ENCODE data around the gene ITM2C. TPM values are rescaled to one million over a fixed set of nuclear protein-coding genes. Genes with fewer than 3 reads are reported as not detected.

ITM2C gene
- total and polyA plus RNA-seq, 8 donors = 26.9 to 1,030 (median 47.2) TPM

- no peaks in the 10 kb centered on the region for H3K4me1 ChIP-seq
- whole genome bisulfite sequencing, 5 donors = 55 to 62% (median 60%) methylated on average over 2 of the region's 2 CpGs
- H3K27me3 ChIP-seq = peaks cover 0 to 26% (median 0%) of the 10 kb centered on the region in 3 donors
- no peaks in the 10 kb centered on the region for H3K36me3 ChIP-seq
- no peak for DNase-seq
- no peak for TF ChIP-seq POLR2AphosphoS5 (IDR thresholded peaks at IDR 0.05)
- no peak for TF ChIP-seq POLR2A (IDR thresholded peaks at IDR 0.05)
- intact Hi-C loops (cut with DNase I; ENCODE audit: low total_unique reads) = loop anchor here (10.0 kb wide), 1 partner anchor 75 kb away; no protein-coding TSS in a partner anchor
- no peaks in the 10 kb centered on the region for H3K9me3 ChIP-seq
- H3K27ac ChIP-seq = no peak overlapping the region
- no peak overlapping the region for H3K4me3 ChIP-seq
Measured at GRCh38 chr2:230919681-230920080, 54.9 kb downstream of the ITM2C start.

- no peak overlapping the region for H3K4me3 ChIP-seq
- H3K36me3 ChIP-seq = no peaks in the 10 kb centered on the region
- no peaks in the 10 kb centered on the region for H3K4me1 ChIP-seq
- 58 to 74% (median 69%) methylated on average over 2 of the region's 2 CpGs for WGBS, 5 donors
- intact Hi-C loops (cut with DNase I; ENCODE audit: low total_unique reads) = no loop called here
- TF ChIP-seq POLR2A (IDR thresholded peaks at IDR 0.05) = no peak
- no peak for TF ChIP-seq EP300 (IDR thresholded peaks at IDR 0.05)
- no peak for TF ChIP-seq POLR2AphosphoS5 (IDR thresholded peaks at IDR 0.05)
- no peak for TF ChIP-seq CTCF (IDR thresholded peaks at IDR 0.05)
- peak in 1 of 2 donors; percentile 2 for DNase-seq
- H3K27me3 ChIP-seq = peaks cover 0 to 26% (median 0%) of the 10 kb centered on the region in 3 donors
- no peak overlapping the region for H3K27ac ChIP-seq
- no peaks in the 10 kb centered on the region for H3K9me3 ChIP-seq
Measured at GRCh38 chr2:230920167-230920566, 55.4 kb downstream of the ITM2C start.

DNA sequence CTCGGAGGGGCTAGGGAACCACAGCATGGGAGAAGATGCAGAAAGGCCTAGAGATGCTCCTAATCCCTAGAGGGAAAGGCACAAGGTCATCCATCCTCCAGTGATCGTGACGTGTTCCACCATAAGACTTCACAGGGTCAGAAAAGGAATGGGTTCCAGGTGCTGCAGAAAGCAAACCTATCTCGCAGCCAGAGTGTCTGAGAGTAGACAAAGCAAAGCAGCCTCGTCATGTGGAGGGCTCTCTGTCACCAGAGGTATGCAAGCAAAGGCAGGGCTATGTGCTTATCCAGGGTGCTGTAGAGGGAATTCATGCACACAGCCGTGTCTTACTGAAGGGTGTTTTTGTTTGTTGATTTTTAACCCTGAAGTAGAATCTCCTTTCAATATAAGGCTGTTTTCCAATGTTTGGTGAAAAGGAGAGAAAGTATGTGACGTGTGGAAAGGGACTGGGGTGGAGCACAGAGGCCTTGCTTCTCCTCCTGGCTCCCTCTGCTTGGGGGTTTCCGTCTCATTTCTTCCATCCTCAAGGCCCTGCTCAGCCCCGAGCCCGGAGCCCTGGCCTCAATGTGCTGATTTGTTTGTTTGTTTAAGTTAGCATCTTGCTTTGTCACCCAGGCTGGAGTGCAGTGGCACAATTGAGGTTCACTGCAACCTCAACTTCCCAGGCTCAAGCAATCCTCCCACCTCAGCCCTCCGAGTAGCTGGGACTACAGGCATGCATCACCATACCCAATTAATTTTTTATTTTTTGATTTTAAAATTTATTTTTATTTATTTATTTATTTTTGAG, 57.3 kb downstream of the ITM2C start:
- 69 to 79% (median 72%) methylated on average over 11 of the region's 11 CpGs for WGBS, 5 donors
- no peak overlapping the region for H3K4me3 ChIP-seq
- no peak for TF ChIP-seq POLR2AphosphoS5 (IDR thresholded peaks at IDR 0.05)
- TF ChIP-seq CTCF (IDR thresholded peaks at IDR 0.05) = no peak
- no peak for TF ChIP-seq POLR2A (IDR thresholded peaks at IDR 0.05)
- TF ChIP-seq EP300 (IDR thresholded peaks at IDR 0.05) = no peak
- H3K4me1 ChIP-seq = no peaks in the 10 kb centered on the region
- peak in 1 of 2 donors; percentile 17 for DNase-seq
- H3K27me3 ChIP-seq = peaks cover 0 to 26% (median 0%) of the 10 kb centered on the region in 3 donors
- H3K9me3 ChIP-seq = no peaks in the 10 kb centered on the region
- H3K27ac ChIP-seq = no peak overlapping the region
- intact Hi-C loops (cut with DNase I; ENCODE audit: low total_unique reads) = no loop called here
- H3K36me3 ChIP-seq = no peaks in the 10 kb centered on the region

DNA sequence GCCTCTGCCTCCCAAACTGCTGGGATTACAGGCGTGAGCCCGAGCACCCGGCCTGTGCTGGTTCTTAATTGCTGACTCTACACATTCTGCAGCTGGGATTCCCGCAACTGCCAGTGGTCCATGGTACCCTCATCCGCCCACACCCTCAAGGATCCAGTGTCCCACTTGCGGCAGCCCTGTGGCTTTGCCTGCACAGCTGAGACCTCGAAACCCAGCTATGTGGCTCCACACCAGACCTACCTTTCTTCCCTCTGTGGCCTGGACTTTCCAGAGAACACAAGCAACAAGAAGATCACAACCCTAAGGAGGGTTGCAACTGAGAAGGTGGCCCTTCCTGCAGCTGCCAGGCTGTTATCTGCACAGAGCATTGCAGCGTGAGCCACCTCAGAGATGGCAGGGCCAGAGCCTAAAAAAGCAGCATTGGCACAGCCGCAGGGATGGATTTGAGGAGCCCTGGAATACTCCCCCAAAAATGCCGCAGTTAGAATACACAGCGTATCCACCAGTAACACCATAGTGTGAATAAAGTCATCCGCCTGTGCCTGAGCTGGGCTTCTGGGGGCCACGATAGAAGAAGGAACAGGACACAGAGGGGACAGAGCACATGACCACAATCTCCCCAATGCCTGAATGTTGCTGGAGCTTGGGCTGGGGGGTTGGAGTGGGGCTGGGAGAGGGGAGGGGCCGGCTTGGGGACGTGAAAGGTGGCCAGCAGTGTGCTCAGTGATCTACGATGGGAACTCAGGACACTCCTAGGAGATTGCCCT, 58.4 kb downstream of the ITM2C start:
- no peak overlapping the region for H3K4me3 ChIP-seq
- peaks cover 0 to 26% (median 0%) of the 10 kb centered on the region in 3 donors for H3K27me3 ChIP-seq
- intact Hi-C loops (cut with DNase I; ENCODE audit: low total_unique reads) = no loop called here
- TF ChIP-seq POLR2AphosphoS5 (IDR thresholded peaks at IDR 0.05) (no peak), POLR2A (IDR thresholded peaks at IDR 0.05) (no peak), CTCF (IDR thresholded peaks at IDR 0.05) (no peak), EP300 (IDR thresholded peaks at IDR 0.05) (no peak)
- 83 to 88% (median 86%) methylated on average over 16 of the region's 16 CpGs for WGBS, 5 donors
- no peaks in the 10 kb centered on the region for H3K9me3 ChIP-seq
- no peak overlapping the region for H3K27ac ChIP-seq
- peak in 1 of 2 donors; percentile 20 for DNase-seq
- no peaks in the 10 kb centered on the region for H3K36me3 ChIP-seq
- no peaks in the 10 kb centered on the region for H3K4me1 ChIP-seq

All from stomach (tissue), 9 donors.